Activated CD4-positive, alpha-beta memory T cell treated with anti-CD3 and anti-CD28 coated beads for 36 hours (primary cell): ENCODE data around the gene LDHA. TPM values are rescaled to one million over a fixed set of nuclear protein-coding genes. Genes with fewer than 3 reads are reported as not detected.
"Not testable (repeated sequence)": the region's sequence is repeated elsewhere in the genome, so short reads cannot be mapped to it uniquely, and the experiment has no call there.

Experiments used
- CTCF ChIA-PET: fragments of 350-600 bp; sonication (Branson Sonifier 250); formaldehyde crosslinking; loops from one replicate; lab custom pipeline; 2021; ENCODE audit warnings: antibody characterized with exemption, inconsistent platforms; lab: Charles Lee
- POLR2A ChIA-PET: fragments of 350-600 bp; sonication (Branson Sonifier 250); formaldehyde crosslinking; loops from one replicate; lab custom pipeline; 2021; ENCODE audit warnings: antibody characterized with exemption; lab: Charles Lee
- DNase-seq: peaks from one replicate; pipeline ENCODE4 v3.0.0-alpha.2; 2020
- H3K27ac Mint-ChIP-seq: one replicate; pipeline ENCODE4 v1.8.0; 2021; ENCODE audit warnings: mixed read lengths
- H3K27me3 Mint-ChIP-seq: one replicate; pipeline ENCODE4 v1.8.0; 2021; ENCODE audit warnings: mixed read lengths
- H3K36me3 Mint-ChIP-seq: one replicate; pipeline ENCODE4 v1.8.0; 2021; ENCODE audit warnings: mixed read lengths
- H3K4me1 Mint-ChIP-seq: one replicate; pipeline ENCODE4 v1.8.0; 2021; ENCODE audit warnings: low read depth, mixed read lengths
- H3K4me3 Mint-ChIP-seq: one replicate; pipeline ENCODE4 v1.8.0; 2021; ENCODE audit warnings: mild to moderate bottlenecking, mixed read lengths
- H3K9me3 Mint-ChIP-seq: one replicate; pipeline ENCODE4 v1.8.0; 2021; ENCODE audit warnings: mixed read lengths
- intact Hi-C: fragments of 100-400 bp; cut with micrococcal nuclease; formaldehyde crosslinking; loops from one replicate; pipeline ENCODE4 v1.15.1; 2023
- total RNA-seq, 2 experiments: library from RNA; stranded (reverse); gene quantifications; one replicate each; pipeline ENCODE4 v1.2.3, GENCODE V29; 2021

Gene LDHA
- total RNA-seq, 2 experiments from 2014 or later: 1,556 to 1,579 TPM

GRCh38 chr11:18394928-18395734 is 768 bp downstream of the LDHA start:
- Mint-ChIP-seq H3K9me3 (no peaks in the 10 kb centered on the region), H3K27me3 (no peaks in the 10 kb centered on the region), H3K4me1 (peaks cover 61% of the 10 kb centered on the region), H3K4me3 (peak overlapping the region; percentile 98), H3K27ac (peak overlapping the region; percentile 98), H3K36me3 (peaks cover 54% of the 10 kb centered on the region)
- ChIA-PET CTCF (interaction anchor here (0.6 to 4.8 kb wide), 8 partner anchors 11 to 327 kb away, joined by 3 to 38 read pairs (median 4); partner anchors contain the start of genes GTF2H1, HPS5 and TSG101), POLR2A (interaction anchor here (1.0 to 7.3 kb wide), 13 partner anchors 10 to 239 kb away, joined by 3 to 175 read pairs (median 8); partner anchors contain the start of genes GTF2H1, HPS5, SPTY2D1 and TSG101)
- peak; percentile 36 for DNase-seq
- intact Hi-C loops: loop anchor here (1.0 to 10.0 kb wide), 7 partner anchors 11 to 290 kb away; partner anchors contain the start of genes GTF2H1, HPS5, SAAL1 and SPTY2D1

DNA sequence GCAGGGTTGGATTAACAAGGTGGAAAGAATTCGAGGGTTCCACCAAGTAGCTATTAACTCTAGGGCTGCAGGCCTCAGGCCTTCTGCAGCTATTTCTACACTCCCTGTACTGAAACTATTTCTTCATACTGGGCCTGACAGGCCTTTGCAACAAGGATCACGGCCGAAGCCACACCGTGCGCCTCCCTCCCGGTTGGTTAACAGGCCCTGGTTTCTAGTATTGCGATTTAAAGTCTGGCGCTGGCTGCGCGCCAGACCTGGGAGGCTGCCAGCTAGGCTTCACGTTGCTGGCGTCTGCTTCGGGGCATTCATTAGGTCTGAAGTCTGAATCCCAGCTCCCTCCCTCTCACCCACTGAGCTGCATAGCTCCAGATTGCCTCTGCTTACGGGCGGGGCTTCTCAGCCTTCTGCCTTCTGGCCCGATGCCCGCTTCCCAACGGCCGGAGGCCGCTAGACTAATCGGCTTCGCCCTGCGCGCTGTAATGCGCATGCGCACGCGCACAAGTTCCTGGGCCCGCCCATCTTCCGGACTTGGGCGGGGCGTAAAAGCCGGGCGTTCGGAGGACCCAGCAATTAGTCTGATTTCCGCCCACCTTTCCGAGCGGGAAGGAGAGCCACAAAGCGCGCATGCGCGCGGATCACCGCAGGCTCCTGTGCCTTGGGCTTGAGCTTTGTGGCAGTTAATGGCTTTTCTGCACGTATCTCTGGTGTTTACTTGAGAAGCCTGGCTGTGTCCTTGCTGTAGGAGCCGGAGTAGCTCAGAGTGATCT is 1.6 kb downstream of the LDHA start:
- POLR2A ChIA-PET: interaction anchor here (0.7 to 7.3 kb wide), 11 partner anchors 9 to 238 kb away, joined by 3 to 175 read pairs (median 8); partner anchors contain the start of genes GTF2H1, HPS5, SPTY2D1 and TSG101
- H3K9me3 Mint-ChIP-seq: no peaks in the 10 kb centered on the region

GRCh38 chr11:18397921-18398320 is 3.6 kb downstream of the LDHA start:
- peak overlapping the region; percentile 45 for H3K4me3 Mint-ChIP-seq
- ChIA-PET CTCF (interaction anchor here (1.2 to 4.6 kb wide), 2 partner anchors 77 to 154 kb away, joined by 3 to 21 read pairs; partner anchors contain the start of genes GTF2H1 and HPS5), POLR2A (interaction anchor here (0.7 to 7.3 kb wide), 3 partner anchors 13 to 308 kb away, joined by 3 to 175 read pairs (median 3); partner anchors contain the start of gene HPS5)
- peaks cover 72% of the 10 kb centered on the region for H3K36me3 Mint-ChIP-seq
- peaks cover 47% of the 10 kb centered on the region for H3K4me1 Mint-ChIP-seq
- no peaks in the 10 kb centered on the region for H3K9me3 Mint-ChIP-seq
- intact Hi-C loops: loop anchor here (5.0 to 10.0 kb wide), 2 partner anchors 189 to 293 kb away; partner anchors contain the start of genes SAAL1 and UEVLD
- H3K27ac Mint-ChIP-seq: peak overlapping the region; percentile 23
- no peaks in the 10 kb centered on the region for H3K27me3 Mint-ChIP-seq
- DNase-seq: no peak

More for the DNA sequence above, 1.6 kb downstream of the LDHA start:
- Mint-ChIP-seq H3K4me3 (peak overlapping the region; percentile 98), H3K27me3 (no peaks in the 10 kb centered on the region), H3K4me1 (peaks cover 63% of the 10 kb centered on the region), H3K36me3 (peaks cover 61% of the 10 kb centered on the region), H3K27ac (peak overlapping the region; percentile 98)
- peak; percentile 98 for DNase-seq
- intact Hi-C loops: loop anchor here (2.0 to 10.0 kb wide), 3 partner anchors 149 to 291 kb away; partner anchors contain the start of genes SAAL1 and UEVLD
- CTCF ChIA-PET: interaction anchor here (0.9 to 4.8 kb wide), 6 partner anchors 12 to 326 kb away, joined by 4 to 38 read pairs (median 6); partner anchors contain the start of genes GTF2H1, HPS5 and TSG101

GRCh38 chr11:18401077-18401476 is 6.7 kb downstream of the LDHA start:
- CTCF ChIA-PET, DNase-seq, intact Hi-C loops, POLR2A ChIA-PET, H3K9me3 Mint-ChIP-seq, H3K27me3 Mint-ChIP-seq, H3K4me3 Mint-ChIP-seq, H3K27ac Mint-ChIP-seq: not testable (repeated sequence)
- Mint-ChIP-seq H3K36me3 (peaks cover 71% of the 10 kb centered on the region), H3K4me1 (peaks cover 38% of the 10 kb centered on the region)

DNA sequence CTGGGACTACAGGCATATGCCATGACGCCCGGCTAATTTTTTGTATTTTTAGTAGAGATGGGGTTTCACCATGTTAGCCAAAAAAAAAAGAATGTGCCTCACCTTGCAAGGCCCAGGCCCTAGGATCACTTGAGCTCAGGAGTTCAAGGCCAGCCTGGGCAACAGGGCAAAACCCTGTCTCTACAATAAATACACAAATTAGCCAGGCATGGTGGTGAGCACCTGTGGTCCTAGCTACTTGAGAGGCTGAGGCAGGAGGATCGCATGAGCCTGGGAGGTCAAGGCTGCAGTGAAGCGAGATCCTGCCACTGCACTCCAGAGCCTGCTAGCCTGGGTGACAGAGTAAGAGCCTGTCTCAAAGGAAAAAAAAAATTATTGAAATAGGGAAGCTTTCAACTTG is 9.7 kb downstream of the LDHA start:
- Mint-ChIP-seq H3K9me3 (no peaks in the 10 kb centered on the region), H3K4me3 (no peak overlapping the region), H3K27me3 (no peaks in the 10 kb centered on the region), H3K36me3 (peaks cover 61% of the 10 kb centered on the region), H3K4me1 (peaks cover 17% of the 10 kb centered on the region), H3K27ac (no peak overlapping the region)
- ChIA-PET POLR2A (interaction anchor here (0.6 to 2.2 kb wide), 3 partner anchors 8 to 159 kb away, joined by 4 to 8 read pairs (median 6); no protein-coding TSS in a partner anchor), CTCF (no interaction called here)
- DNase-seq: no peak
- intact Hi-C loops: no loop called here

- peaks cover 38% of the 10 kb centered on the region for H3K36me3 Mint-ChIP-seq
- CTCF ChIA-PET: interaction anchor here (1.1 kb wide), 1 partner anchor 87 kb away, joined by 3 read pairs; no protein-coding TSS in a partner anchor
- H3K27me3 Mint-ChIP-seq, H3K27ac Mint-ChIP-seq, H3K4me3 Mint-ChIP-seq, H3K9me3 Mint-ChIP-seq, intact Hi-C loops, DNase-seq: not testable (repeated sequence)
- H3K4me1 Mint-ChIP-seq: peaks cover 11% of the 10 kb centered on the region
- POLR2A ChIA-PET: interaction anchor here (2.5 kb wide), 1 partner anchor 11 kb away, joined by 13 read pairs; no protein-coding TSS in a partner anchor
These were observed 13.0 kb downstream of the LDHA start for GRCh38 chr11:18407400-18407799.

- no peak for DNase-seq
- POLR2A ChIA-PET: interaction anchor here (0.6 to 2.5 kb wide), 5 partner anchors 8 to 117 kb away, joined by 3 to 13 read pairs (median 4); partner anchors contain the start of gene TSG101
- CTCF ChIA-PET: no interaction called here
- no peak overlapping the region for H3K4me3 Mint-ChIP-seq
- peaks cover 26% of the 10 kb centered on the region for H3K36me3 Mint-ChIP-seq
- H3K9me3 Mint-ChIP-seq: no peaks in the 10 kb centered on the region
- no peaks in the 10 kb centered on the region for H3K27me3 Mint-ChIP-seq
- intact Hi-C loops: no loop called here
- H3K4me1 Mint-ChIP-seq: peaks cover 9% of the 10 kb centered on the region
- peak overlapping the region; percentile 9 for H3K27ac Mint-ChIP-seq
These were observed 14.4 kb downstream of the LDHA start for GRCh38 chr11:18408558-18409291.

DNA sequence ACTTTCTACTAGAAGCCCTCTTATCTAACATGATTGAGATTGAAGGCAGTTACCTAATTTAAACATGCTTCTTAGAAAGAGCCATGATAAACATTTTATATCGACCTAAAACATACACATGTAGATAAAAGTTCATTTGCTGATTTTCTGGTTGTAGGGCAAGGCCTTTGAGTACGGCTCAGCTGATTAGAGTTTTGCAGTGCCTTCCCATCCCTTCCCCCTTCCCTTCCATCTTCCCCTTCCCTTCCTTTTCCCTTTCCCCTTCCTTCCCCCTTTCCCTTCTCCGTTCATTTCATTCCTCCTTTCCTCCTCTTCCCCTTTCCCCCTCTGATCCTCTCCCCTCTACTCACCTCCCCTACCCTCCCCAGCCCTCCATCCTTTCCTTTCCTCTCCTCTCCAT is 22.1 kb downstream of the LDHA start:
- ChIA-PET POLR2A (no interaction called here), CTCF (no interaction called here)
- H3K27ac Mint-ChIP-seq: no peak overlapping the region
- H3K9me3 Mint-ChIP-seq: no peaks in the 10 kb centered on the region
- peaks cover 12% of the 10 kb centered on the region for H3K4me1 Mint-ChIP-seq
- intact Hi-C loops: no loop called here
- no peak overlapping the region for H3K4me3 Mint-ChIP-seq
- H3K27me3 Mint-ChIP-seq: no peaks in the 10 kb centered on the region
- DNase-seq: no peak
- H3K36me3 Mint-ChIP-seq: no peaks in the 10 kb centered on the region

- Mint-ChIP-seq H3K27me3 (no peaks in the 10 kb centered on the region), H3K36me3 (no peaks in the 10 kb centered on the region), H3K4me1 (peaks cover 8% of the 10 kb centered on the region), H3K27ac (no peak overlapping the region), H3K4me3 (no peak overlapping the region), H3K9me3 (no peaks in the 10 kb centered on the region)
- intact Hi-C loops: no loop called here
- POLR2A ChIA-PET: interaction anchor here (1.1 kb wide), 1 partner anchor 25 kb away, joined by 3 read pairs; the partner anchor contains the start of gene LDHA
- DNase-seq: no peak
- CTCF ChIA-PET: no interaction called here
These were observed 24.7 kb downstream of the LDHA start for GRCh38 chr11:18419040-18419439.

DNA sequence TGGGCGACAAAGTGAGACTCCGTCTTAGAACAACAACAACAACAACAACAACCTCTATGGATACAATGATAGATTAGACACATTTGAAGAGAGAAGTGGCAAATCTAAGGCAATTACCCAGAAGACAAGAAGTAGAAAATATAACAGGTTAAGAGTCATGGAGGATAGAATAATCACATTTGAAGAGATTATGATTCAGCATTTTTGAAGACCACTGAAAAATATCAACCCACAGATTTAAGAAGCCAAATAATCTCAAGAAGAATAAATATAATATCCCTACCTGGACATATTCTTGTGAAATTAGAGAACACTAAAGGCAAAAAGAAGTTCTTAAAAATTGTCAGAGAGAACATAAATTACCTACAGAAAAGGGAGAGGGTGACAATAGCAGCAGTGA is 25.7 kb downstream of the LDHA start:
- Mint-ChIP-seq H3K36me3 (no peaks in the 10 kb centered on the region), H3K4me3 (no peak overlapping the region), H3K9me3 (no peaks in the 10 kb centered on the region), H3K27me3 (no peaks in the 10 kb centered on the region), H3K27ac (no peak overlapping the region), H3K4me1 (peaks cover 8% of the 10 kb centered on the region)
- intact Hi-C loops: no loop called here
- CTCF ChIA-PET: no interaction called here
- DNase-seq: no peak
- POLR2A ChIA-PET: no interaction called here

GRCh38 chr11:18427240-18427639 is 32.9 kb downstream of the LDHA start:
- no peak for DNase-seq
- peaks cover 2% of the 10 kb centered on the region for H3K9me3 Mint-ChIP-seq
- H3K27me3 Mint-ChIP-seq: no peaks in the 10 kb centered on the region
- no peak overlapping the region for H3K27ac Mint-ChIP-seq
- peaks cover 4% of the 10 kb centered on the region for H3K4me1 Mint-ChIP-seq
- intact Hi-C loops: no loop called here
- H3K36me3 Mint-ChIP-seq: no peaks in the 10 kb centered on the region
- POLR2A ChIA-PET: no interaction called here
- CTCF ChIA-PET: no interaction called here
- no peak overlapping the region for H3K4me3 Mint-ChIP-seq
